ENCODE results near the gene TEPSIN.

The TEPSIN gene

DNA sequence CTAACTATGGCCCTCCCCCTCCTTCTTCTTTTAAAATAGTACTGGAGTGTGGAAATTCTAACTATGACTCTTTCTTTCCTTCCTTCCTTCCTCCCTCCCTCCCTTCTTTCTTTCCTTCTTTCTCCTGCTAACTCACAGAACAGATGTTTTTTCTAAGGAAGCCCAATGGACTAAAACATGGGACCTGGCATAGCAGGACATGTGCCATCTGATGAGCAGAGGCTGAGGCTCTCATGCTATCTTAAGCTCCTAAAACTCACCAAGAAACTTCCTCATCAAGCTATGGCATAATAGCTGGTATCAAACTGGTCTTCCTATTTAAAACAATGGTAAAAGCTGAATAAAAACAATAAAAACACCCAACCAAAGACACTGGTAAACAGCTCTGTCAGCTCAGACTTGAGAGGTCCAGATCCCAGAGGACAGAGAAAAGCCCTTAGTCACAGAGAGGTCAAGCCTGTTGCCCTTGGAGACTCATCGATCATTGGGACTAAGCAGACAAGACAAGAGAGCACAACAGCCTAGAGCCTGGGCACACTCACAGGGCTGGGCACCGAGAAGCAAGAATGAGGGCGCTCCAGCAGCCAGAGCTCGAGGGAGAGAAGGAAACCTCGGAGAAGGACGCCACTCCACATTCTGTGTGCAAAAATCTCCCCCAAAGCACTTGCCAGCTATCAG lies 28.7 kb upstream of the TEPSIN start:
- DNase-seq: no peak

DNA sequence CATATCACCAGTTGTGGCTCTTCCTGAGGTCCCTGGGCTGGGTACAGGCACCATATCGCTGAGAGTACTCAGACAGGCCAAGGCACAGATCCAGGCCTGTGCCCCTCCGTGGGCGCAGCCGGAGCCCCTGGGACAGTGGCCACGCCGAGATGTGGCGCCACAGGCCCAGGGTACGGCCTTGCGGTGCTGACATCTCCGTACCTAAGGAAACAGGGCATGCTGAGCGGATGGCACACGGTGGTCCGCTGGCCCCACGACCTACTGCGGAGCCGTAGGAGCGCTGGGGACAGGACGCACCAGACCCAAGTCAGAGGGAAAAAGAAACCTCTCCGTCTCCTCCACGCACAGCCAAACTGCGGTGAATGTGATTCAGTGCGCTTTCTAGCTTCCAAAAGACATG lies 26.7 kb upstream of the TEPSIN start:
- no peak for DNase-seq

- DNase-seq: no peak
These were observed 25.8 kb upstream of the TEPSIN start for GRCh38 chr17:81264640-81265039.

- DNase-seq: no peak
These were observed 24.7 kb upstream of the TEPSIN start for GRCh38 chr17:81263371-81264181.

DNA sequence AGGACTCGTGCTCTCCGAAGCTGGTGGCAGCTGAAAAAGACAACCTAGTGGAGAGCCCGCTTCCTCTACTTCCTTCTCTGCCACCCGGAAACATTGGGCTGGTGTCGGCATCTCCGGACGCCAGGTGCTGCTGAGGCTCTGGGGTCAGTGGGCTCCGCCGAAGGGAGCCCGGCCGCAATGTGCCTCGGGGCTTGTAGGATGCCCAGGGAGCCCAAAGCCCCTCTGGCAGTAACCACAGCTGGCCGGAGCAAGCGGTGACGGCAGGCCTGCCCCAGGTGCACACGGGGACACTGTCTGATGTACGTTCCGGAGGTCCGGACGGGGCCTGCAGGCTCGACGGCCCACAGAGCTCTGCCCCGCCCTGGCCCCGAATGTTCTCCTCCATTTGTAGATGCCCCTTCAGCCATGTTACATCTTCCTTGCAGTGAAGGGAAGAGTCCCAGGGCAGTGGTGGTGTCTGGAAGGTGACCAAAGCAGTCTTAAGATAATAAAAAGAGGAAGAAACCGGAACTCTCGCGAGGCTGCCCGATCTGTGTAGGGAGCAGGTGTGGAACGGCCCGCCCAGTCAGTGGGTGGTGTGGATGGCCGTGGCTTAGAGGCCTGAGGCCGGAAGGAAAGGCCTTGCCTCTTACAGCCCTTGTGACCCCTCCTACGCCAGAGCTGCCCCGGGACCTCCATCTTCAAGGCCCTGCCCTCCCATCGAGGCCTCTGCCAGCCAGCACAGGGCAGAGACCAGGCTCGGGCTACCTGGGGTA lies 22.9 kb upstream of the TEPSIN start:
- no peak for DNase-seq

DNA sequence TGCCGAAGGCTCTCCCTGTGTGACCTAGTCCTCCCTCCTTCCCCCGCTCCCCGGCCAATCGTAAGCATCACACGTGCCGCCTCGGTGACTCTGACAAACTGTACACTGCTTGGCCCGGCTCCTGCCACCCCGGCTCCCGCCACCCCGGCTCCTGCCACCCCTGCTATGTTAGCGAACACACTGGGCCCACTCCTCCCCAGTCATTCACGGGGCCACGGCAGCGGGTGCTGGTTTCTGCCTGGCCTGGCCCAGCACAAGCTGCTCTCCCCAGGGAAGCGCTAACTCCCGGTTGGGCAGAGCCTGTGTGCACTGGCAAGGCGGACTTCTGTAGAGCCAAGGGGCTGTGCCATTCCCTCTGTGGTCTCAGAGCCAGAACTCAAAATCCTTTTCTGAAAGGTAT lies 22.2 kb upstream of the TEPSIN start:
- no peak for DNase-seq

DNA sequence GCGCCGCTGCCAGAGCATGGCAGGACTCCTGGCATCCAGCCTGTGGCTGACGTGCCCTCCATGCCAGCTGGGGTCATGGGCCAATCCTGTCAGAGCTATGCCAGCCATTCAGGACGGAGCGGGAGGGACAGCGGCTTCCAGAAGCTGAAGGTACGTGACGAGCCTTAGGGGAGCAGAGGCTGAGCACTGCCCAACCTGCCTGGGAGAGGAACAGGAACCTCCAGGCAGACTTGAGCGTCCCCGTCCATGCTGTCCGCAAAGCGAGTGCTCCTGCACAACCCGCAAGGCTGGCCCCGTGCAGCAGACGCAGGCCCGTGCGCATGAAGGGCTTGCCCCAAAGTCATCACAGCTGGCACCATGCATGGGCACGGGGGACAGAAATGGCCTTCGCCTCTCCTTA lies 21.8 kb upstream of the TEPSIN start:
- DNase-seq: no peak

GRCh38 chr17:81260171-81260570 lies 21.3 kb upstream of the TEPSIN start:
- no peak for DNase-seq

DNA sequence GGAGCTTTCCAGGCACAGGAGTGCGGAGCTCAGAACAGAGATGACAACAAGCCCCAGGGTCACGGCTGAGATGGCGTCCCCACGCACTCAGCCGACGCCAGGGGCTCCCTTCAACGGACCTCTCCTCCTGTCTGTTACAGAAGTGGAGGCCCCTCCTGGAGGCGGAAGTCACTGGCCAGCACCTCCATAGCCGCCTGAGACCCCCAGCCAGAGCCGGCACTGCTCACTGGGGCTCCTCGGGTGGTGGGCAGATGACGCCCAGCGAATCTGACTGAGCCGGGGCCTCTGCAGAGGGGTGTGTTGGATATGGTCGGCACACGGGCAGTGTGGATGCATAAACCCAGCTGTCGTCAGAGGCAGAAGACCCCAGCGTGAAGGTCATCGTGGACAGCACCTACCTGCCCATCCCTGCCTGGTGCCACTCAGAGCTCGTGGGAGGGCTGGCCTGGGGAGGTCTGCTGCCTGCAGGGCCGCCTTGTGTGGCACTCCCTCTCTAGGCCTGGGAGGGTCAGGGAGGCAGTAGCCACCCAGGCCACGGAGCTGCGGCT lies 20.3 kb upstream of the TEPSIN start:
- DNase-seq: no peak

GRCh38 chr17:81258292-81258691 lies 19.4 kb upstream of the TEPSIN start:
- no peak for DNase-seq

DNA sequence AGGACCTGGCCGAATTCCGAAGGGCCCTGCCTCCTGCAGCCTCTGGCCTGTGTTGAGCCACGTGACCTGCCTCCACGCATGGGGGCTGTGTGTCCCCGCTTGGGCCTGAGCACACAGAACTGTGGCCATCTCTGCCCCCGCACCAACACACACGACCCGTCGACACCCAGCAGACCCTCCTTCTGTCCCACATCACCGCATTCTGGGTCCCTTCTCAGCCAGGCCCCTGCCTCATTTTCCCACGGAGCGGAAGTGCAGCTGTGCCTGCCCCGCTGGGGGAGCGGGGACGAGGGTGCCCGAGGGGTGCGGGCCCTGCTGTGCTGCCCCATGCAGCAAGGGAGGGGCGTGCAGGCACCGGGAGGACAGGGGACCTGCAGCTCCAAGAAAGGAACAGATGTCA lies 18.7 kb upstream of the TEPSIN start:
- DNase-seq: no peak

DNA sequence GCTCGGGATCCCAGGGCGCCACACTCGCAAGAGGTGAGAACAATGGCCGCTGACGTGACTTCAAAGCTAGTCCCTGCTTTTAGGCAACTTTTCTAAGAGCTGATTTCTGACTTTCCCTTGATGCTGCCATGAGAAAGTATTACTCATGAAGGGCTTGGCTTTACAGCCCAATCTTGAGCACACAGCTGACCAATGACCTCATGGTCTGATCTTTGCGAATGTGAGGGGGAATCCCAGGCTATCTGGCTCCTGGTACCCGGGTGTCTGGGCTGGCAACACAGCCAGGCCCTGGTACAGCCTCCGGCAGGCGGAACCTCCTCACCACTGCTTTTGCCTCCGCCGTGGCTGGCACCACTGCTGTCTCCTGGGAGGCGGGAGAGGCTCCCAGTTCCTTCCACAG lies 17.8 kb upstream of the TEPSIN start:
- no peak for DNase-seq

- DNase-seq: no peak
These were observed 16.3 kb upstream of the TEPSIN start for GRCh38 chr17:81254955-81255717.

DNA sequence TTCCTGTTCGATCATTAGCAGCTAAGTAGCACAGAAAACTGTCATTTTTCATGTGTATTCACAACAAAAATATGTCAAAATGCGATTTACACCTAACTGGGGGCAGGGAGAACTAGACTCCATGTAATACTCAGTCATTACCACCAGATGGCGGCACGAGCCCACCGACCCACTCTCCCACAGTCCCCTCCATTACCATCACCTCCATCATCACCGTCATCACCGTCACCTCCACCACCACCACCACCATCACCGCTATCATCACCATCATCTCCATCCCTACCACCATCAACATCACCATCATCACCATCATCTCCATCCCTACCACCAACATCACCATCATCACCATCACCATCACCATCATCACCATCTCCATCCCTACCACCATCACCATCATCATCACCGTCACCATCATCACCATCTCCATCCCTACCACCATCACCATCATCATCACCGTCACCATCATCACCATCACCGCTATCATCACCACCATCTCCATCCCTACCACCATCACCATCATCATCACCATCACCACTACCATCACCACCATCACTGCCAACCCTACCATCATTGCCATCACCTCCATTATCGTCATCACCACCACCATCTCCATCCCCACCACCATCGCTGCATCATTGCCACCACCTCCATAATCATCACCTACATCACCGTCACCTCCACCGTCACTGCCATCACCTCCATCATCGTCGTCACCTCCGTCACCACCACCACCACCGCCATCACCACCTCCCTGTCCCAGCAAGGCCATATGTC lies 14.7 kb upstream of the TEPSIN start:
- DNase-seq: peak; percentile 73

DNA sequence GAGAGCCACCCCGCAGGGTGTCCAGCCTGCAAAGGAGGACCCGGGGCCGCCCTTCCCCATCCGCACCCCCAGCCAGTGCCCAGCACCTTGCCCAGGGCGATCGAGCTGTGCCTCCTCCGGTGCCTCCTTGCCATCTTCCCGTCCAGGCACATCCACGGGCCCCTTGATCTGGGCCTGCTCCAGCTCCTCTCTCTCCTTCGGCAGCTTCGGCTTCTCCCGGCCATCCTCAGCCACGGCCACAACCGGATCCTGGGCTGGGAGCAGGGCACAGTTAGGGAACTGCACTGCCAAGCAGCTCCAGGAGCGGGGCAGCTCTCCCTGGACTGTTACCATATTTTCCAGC lies 14.1 kb upstream of the TEPSIN start:
- DNase-seq: no peak

- DNase-seq: no peak
These were observed 13.6 kb upstream of the TEPSIN start for GRCh38 chr17:81252326-81252986.

GRCh38 chr17:81251709-81252301 lies 12.9 kb upstream of the TEPSIN start:
- no peak for DNase-seq

- DNase-seq: no peak
These were observed 12.3 kb upstream of the TEPSIN start for GRCh38 chr17:81251094-81251708.

GRCh38 chr17:81250286-81251093 lies 11.6 kb upstream of the TEPSIN start:
- DNase-seq: no peak

Data from CD4-positive, alpha-beta T cell treated with Interleukin-17A for 4 hours (primary cell).